Large intestine (tissue), 3 donors: Measurements from ENCODE around the gene DNAAF9. TPM values are rescaled to one million over a fixed set of nuclear protein-coding genes. Genes with fewer than 3 reads are reported as not detected.

Experiments used
- DNase-seq, 2 donors: peaks; one replicate each; pipeline versions ENCODE4 v3.0.0 to v3.0.0-alpha.2; 2013
- H3K27ac ChIP-seq: one replicate; pipeline ENCODE4 v1.5.1; 2013; ENCODE audit warnings: low read length
- H3K27me3 ChIP-seq: 2 replicates; pipeline ENCODE4 v1.6.1; 2013; ENCODE audit warnings: low read length; ENCODE audit not compliant: control insufficient read depth, insufficient read depth
- H3K36me3 ChIP-seq: 2 replicates; pipeline ENCODE4 v1.6.1; 2013; ENCODE audit warnings: low read length; ENCODE audit not compliant: control insufficient read depth, insufficient read depth
- H3K4me1 ChIP-seq: one replicate; pipeline ENCODE4 v1.6.1; 2013; ENCODE audit warnings: low read length; ENCODE audit not compliant: control insufficient read depth, insufficient read depth
- H3K4me3 ChIP-seq: one replicate; pipeline ENCODE4 v1.5.1; 2013; ENCODE audit warnings: low read length
- H3K9me3 ChIP-seq: one replicate; pipeline ENCODE4 v1.6.1; 2013; ENCODE audit warnings: mild to moderate bottlenecking, low read depth, low read length, moderate library complexity; ENCODE audit not compliant: control insufficient read depth
- WGBS: methylation state at CpG from one replicate; pipeline ENCODE4 v1.1.5; 2013; ENCODE audit warnings: low lambda C conversion rate; ENCODE audit not compliant: insufficient coverage; 5-methylcytosine and 5-hydroxymethylcytosine counted together
- polyA plus RNA-seq: library from polyadenylated mRNA; unstranded; fragments of 120-200 nt; gene quantifications from one replicate; pipeline ENCODE4 v1.2.1, GENCODE V29; 2013

The DNAAF9 gene
- polyA plus RNA-seq, 1 donor, result 12.9 TPM

DNA sequence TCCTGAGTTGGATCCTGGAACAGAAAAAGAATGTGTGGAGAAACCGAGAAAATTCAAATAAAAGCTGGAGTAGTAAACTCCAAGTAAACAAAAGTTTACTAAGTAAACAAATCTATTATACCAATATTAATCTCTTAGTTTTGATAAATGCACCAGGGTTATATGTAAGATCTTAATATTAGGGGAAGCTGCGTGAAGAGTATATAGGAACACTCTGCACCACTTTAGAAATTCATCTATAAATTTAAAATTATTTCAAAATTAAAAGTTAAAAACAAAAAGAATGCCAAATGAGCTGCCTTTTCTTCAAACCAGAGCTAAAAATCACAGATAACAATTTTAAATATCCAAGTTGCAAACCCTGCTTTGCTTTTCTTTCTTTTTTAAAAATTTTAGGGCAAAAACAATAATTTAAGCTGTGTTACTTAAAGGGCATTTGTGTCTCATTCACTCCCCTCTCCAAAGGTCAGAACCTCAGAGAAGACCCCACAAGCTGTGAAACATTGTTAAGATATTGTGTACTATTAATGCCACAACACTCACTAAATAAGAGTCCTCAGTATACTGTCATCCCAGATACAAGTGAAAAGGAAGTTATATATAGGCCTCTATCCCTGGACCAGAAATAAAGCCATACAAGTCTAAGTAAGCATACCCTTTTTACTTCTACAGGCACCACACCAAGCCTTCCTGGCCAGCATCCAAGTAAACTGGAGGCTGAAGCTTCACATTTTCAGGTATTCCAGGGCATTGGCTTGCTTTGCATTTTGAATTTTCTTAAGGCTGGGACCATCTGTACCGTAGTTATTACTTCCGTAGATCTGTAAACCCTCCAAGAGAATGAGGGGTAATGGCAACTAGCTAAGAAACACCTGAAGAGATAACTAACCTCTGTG, 7.0 kb downstream of the DNAAF9 start:
- Histone ChIP-seq H3K9me3 (no peaks in the 10 kb centered on the region), H3K36me3 (no peaks in the 10 kb centered on the region), H3K4me1 (no peaks in the 10 kb centered on the region), H3K4me3 (no peak overlapping the region), H3K27me3 (no peaks in the 10 kb centered on the region), H3K27ac (no peak overlapping the region)
- no peak for DNase-seq
- WGBS, result 100% methylated on average over 1 of the region's 4 CpGs

DNA sequence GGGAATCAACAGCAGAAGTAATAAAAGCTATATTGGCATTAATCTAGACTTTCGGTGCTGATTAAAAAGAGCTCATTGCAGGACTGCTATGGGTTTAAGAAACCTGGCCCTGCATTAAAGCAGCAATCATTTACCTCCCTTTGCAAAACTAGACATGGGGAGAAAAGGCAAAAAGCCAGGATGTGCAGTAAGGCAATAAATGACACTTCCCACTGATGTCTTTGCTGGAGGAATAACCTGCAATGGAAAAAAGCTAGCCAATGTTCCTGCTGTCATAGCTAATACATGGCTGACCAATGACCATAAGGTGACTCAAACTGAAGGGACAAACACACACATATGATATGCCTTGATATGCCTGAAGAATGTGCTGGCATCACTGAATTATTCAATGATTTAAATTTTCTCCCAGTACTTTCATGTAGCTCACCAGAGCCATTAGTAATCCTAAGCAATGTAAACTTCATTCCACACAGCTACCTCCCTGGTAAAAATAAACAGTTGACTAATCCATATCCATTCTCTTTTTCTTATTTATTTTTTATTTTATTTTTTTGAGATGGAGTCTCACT, 8.7 kb downstream of the DNAAF9 start:
- H3K36me3 ChIP-seq, result no peaks in the 10 kb centered on the region
- H3K4me1 ChIP-seq, result no peaks in the 10 kb centered on the region
- H3K27ac ChIP-seq, result no peak overlapping the region
- WGBS, result no CpG with 5 or more reads among the region's 1 CpG
- no peaks in the 10 kb centered on the region for H3K27me3 ChIP-seq
- DNase-seq, result no peak
- H3K4me3 ChIP-seq, result no peak overlapping the region
- no peaks in the 10 kb centered on the region for H3K9me3 ChIP-seq

DNA sequence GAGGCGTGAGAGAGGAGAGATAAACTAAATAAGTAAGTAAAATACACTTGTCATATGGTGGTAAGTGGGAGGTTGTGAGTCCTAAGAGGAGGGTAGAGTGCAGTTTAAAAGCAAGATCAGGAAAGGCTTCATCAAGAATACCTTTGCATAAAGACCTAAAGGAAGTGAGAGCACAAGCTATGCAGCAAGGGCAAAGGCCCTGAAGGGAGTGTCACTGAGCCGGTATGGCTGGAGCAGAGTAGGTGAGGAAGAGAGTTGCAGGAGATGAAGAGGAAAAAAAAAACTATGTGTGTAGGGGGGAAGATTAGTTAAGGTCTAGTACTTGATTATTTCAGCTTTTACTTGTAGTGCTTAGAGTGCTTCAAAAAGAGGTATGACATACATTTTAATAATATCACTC, 11.0 kb downstream of the DNAAF9 start:
- no peaks in the 10 kb centered on the region for H3K27me3 ChIP-seq
- DNase-seq, result peak in 1 of 2 donors; percentile 47
- no peaks in the 10 kb centered on the region for H3K36me3 ChIP-seq
- H3K4me1 ChIP-seq, result no peaks in the 10 kb centered on the region
- no peaks in the 10 kb centered on the region for H3K9me3 ChIP-seq
- no peak overlapping the region for H3K4me3 ChIP-seq
- no peak overlapping the region for H3K27ac ChIP-seq
- 100% methylated on average over 1 of the region's 2 CpGs for WGBS

DNA sequence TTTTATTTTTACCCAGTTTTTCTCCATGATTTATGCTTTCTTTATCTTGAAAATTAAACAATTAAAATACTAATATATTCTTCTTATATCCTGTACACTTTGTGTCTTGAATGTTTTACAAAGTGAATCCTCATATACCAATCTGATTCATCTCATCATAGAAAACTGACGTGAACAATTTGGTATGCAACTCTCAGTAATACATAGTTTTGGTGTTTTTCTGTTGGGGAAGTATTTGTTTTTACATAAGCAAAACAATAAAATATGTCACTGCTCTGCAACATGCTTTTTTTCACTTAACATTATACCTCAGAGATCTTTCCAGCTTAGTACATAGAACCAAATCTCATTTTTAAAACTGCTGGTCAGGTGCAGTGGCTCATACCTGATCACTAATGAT, 14.7 kb downstream of the DNAAF9 start:
- Histone ChIP-seq H3K27me3 (no peaks in the 10 kb centered on the region), H3K4me1 (no peaks in the 10 kb centered on the region), H3K4me3 (no peak overlapping the region), H3K9me3 (no peaks in the 10 kb centered on the region), H3K27ac (no peak overlapping the region), H3K36me3 (no peaks in the 10 kb centered on the region)
- no CpG with 5 or more reads among the region's 1 CpG for WGBS
- no peak for DNase-seq

DNA sequence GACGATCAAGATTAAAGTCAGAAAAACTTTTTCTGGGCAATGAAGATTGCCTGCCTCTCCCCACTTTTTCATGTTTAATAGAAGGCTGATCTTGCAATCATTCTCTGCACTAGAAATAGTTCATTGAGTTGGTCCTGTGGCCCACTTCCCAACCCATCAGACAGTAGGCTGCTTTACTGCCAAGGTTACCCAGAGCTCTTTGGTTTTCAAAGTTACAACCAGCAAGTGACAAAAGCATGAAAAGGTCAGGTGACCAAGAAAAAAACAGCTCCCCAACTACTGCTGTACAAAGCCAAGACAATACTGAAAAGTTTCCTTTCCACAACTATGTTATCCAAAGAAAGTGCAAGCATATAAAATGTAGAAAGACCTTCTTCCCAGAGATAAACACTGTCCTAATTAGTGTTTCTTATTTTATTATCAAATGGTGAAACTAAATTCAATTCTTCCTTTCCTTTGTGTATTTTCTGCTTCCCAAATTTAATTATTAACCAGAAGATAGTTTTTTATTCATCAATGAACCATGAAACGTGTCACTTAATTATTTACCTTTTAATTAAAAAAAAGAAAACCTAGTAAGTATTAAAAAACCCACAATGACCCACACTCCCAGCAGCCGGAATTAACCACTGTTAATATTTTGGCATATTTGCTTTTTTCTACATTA, 16.6 kb downstream of the DNAAF9 start:
- Histone ChIP-seq H3K27ac (no peak overlapping the region), H3K27me3 (no peaks in the 10 kb centered on the region), H3K4me1 (no peaks in the 10 kb centered on the region), H3K36me3 (no peaks in the 10 kb centered on the region), H3K9me3 (no peaks in the 10 kb centered on the region), H3K4me3 (no peak overlapping the region)
- 30% methylated on average over 2 of the region's 3 CpGs for WGBS
- peak in 1 of 2 donors; percentile 41 for DNase-seq

DNA sequence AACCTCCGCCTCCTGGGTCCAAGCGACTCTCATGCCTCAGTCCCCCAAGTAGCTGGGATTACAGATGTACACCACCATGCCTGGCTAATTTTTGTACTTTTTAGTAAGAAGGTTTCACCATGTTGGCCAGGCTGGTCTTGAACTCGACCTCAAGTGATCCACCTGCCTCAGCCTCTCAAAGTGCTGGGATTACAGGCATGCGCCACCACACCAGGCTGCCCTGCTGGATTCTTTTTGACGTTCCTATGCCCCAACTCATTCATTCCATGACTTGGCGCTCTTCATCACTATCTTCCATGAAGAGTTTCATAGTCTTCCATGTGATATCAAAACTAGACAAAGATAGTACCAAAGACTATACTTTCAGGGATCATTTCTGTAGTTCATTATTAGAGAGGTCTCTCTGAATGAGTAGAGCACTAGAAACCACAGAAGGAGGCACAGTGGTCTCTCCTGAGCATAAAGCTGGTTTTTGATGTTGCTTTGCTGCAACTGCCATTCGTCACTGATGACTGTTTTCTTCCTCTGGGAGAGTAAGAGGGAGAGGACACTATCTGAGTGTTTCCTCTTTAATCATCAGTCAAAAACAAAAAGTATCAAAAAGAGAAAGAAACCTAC, 23.5 kb downstream of the DNAAF9 start:
- Histone ChIP-seq H3K9me3 (no peaks in the 10 kb centered on the region), H3K4me3 (no peak overlapping the region), H3K27ac (no peak overlapping the region), H3K27me3 (no peaks in the 10 kb centered on the region), H3K36me3 (peaks cover 5% of the 10 kb centered on the region), H3K4me1 (no peaks in the 10 kb centered on the region)
- no peak for DNase-seq
- no CpG with 5 or more reads among the region's 7 CpGs for WGBS

DNA sequence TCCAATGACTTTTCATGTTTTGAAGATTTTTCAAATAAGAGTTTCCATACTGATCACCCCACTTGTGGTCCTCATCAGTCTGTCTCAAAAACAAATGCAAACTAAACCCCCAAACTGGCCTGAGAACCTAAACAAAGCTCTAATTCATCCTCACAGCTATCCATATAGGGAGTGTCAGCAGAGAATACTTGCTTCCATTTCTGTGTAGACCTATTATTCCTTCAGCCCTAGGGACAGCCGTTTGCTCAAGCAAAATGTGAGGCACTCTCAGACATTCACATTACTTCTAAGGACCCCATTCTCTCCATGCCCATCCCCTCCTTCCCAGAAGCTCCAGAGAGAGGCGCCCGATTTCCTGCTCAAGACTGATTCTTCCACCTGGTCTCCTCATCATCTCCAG, 24.6 kb downstream of the DNAAF9 start:
- 100% methylated on average over 3 of the region's 3 CpGs for WGBS
- H3K27me3 ChIP-seq, result no peaks in the 10 kb centered on the region
- no peak overlapping the region for H3K27ac ChIP-seq
- no peaks in the 10 kb centered on the region for H3K9me3 ChIP-seq
- peaks cover 9% of the 10 kb centered on the region for H3K36me3 ChIP-seq
- H3K4me1 ChIP-seq, result no peaks in the 10 kb centered on the region
- no peak overlapping the region for H3K4me3 ChIP-seq
- DNase-seq, result no peak

DNA sequence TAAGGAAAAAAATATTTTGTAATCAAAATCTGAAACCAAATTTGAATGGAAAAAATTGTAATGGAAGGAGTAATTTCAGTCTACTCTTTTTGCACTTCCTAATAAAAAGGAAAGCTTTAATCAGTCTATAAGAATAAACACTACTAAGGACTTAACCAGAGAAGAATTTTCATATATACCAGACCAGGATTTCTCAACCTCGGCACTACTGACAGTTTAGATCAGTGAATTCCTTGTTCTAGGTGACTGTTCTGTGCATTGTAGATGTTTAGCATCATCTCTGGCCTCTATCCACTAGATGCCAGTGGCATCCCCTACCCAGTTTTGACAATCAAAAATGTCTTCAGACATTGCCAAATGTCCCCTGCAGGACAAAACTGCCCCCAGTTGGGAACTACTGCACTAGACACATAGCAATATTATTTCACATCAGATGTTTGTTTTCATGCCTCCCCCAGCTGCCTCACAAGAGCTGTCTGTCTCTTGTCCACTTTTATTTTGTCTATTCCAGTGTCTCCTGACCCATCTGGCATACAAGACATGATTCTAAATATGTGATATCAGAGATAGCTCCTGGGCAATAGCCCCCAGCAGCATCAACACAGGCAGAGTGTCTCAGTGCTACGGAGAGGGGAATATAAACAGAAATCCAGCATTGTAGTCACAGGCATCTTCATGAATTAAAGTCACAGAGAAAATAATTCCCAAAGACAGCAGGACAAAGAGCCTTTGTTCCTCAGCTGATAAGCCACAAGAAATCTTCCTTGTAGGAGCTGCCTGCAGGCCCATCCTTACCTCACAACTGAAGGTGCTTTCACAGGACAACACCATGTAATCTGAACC, 27.0 kb downstream of the DNAAF9 start:
- no peak overlapping the region for H3K4me3 ChIP-seq
- no peaks in the 10 kb centered on the region for H3K9me3 ChIP-seq
- DNase-seq, result no peak
- WGBS, result no CpG with 5 or more reads among the region's 2 CpGs
- H3K27me3 ChIP-seq, result no peaks in the 10 kb centered on the region
- no peaks in the 10 kb centered on the region for H3K4me1 ChIP-seq
- no peak overlapping the region for H3K27ac ChIP-seq
- peaks cover 24% of the 10 kb centered on the region for H3K36me3 ChIP-seq

DNA sequence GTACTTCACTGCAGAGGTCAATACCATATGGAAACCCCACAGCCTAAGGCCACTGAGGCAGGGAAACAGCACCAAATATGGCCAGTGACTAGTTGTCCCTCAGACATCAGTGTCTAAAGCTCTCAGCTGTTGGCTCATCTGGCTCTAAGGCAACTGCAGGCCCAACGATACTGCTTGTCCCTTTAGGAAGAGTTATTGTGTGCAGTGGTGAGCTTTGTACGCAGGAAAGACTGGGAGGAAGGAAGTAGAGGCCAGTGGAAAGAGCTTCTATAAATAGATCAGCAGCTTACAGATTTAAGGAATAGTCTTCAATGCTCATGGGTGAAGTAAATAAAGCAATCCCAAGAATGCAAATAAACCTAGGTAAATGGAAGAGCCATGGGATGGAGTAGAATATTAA, 29.3 kb downstream of the DNAAF9 start:
- no peak for DNase-seq
- Histone ChIP-seq H3K4me1 (no peaks in the 10 kb centered on the region), H3K9me3 (no peaks in the 10 kb centered on the region), H3K4me3 (no peak overlapping the region), H3K27ac (no peak overlapping the region), H3K36me3 (peaks cover 41% of the 10 kb centered on the region), H3K27me3 (no peaks in the 10 kb centered on the region)
- WGBS, result no CpG with 5 or more reads among the region's 2 CpGs

DNA sequence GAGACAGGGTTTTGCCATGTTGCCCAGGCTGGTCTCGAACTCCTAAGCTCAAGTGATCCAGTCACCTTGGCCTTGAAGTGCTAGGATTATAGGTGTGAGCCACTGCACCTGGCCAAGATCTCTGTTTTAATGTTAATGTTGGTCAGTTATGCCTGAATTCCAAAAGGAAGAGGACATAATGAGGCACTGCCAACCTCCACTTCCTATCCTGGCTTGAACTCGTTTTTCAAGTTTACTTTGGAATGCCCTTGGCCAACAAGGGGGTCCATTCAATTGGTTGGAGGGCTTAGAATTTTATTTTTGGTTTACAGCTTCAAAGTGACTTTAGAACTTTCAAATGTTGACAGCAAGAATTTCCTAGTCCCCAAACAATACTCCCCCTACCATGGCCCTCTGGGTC, 29.8 kb downstream of the DNAAF9 start:
- H3K36me3 ChIP-seq, result peaks cover 46% of the 10 kb centered on the region
- H3K27me3 ChIP-seq, result no peaks in the 10 kb centered on the region
- H3K4me1 ChIP-seq, result no peaks in the 10 kb centered on the region
- H3K4me3 ChIP-seq, result no peak overlapping the region
- H3K9me3 ChIP-seq, result no peaks in the 10 kb centered on the region
- no peak overlapping the region for H3K27ac ChIP-seq
- no peak for DNase-seq
- no CpG with 5 or more reads among the region's 2 CpGs for WGBS
